GM12801 (cell line): ENCODE measurements around the gene CEP250.

Experiments
- TF ChIP-seq, protein P1 (sequence below): IDR thresholded peaks from one replicate; pipeline ENCODE4 v1.5.1; 2011; ENCODE audit warnings: control low read depth; ENCODE audit not compliant: insufficient read length; ENCODE audit errors: extremely low read depth

CEP250 gene

DNA sequence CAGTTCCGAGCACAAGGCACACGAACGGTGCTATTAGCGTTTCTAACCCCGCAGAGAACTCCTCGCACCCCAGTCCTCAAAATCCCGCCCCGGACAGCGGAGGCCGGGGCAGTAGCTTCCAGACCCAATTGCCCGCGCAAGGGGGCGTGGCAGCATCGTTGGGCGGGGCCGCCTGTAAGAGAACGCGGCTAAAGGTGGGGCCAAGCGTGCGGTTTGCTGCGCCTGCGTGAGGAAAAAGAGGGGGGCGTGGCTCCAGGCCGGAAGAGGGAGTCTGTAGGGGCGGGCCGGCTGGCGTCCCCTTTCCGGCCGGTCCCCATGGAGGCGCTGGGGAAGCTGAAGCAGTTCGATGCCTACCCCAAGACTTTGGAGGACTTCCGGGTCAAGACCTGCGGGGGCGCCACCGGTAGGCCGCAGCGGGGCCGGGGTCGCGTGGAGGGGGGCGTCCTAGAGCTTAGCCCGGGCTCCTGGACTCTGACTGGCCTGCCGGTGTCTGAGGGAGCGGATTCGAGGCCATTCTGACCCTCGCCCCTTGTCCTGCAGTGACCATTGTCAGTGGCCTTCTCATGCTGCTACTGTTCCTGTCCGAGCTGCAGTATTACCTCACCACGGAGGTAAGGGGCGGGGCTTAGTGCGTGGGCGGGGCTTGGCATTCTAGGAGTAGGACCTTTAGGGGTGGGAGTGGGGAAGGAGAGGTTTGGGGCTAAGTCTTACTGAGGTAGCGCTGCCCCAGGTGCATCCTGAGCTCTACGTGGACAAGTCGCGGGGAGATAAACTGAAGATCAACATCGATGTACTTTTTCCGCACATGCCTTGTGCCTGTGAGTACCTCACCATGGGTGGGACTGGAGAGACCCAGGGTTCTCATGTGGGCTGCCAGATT, 86.6 kb downstream of the CEP250 start, which contains the start of gene ERGIC3:
Gene ERGIC3 (plus strand): TSS at position 296 of the 880 bp plus-strand sequence. CDS start 20 bp downstream, at position 316.
- TF ChIP-seq, protein P1, sequence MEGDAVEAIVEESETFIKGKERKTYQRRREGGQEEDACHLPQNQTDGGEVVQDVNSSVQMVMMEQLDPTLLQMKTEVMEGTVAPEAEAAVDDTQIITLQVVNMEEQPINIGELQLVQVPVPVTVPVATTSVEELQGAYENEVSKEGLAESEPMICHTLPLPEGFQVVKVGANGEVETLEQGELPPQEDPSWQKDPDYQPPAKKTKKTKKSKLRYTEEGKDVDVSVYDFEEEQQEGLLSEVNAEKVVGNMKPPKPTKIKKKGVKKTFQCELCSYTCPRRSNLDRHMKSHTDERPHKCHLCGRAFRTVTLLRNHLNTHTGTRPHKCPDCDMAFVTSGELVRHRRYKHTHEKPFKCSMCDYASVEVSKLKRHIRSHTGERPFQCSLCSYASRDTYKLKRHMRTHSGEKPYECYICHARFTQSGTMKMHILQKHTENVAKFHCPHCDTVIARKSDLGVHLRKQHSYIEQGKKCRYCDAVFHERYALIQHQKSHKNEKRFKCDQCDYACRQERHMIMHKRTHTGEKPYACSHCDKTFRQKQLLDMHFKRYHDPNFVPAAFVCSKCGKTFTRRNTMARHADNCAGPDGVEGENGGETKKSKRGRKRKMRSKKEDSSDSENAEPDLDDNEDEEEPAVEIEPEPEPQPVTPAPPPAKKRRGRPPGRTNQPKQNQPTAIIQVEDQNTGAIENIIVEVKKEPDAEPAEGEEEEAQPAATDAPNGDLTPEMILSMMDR, result no peak

DNA sequence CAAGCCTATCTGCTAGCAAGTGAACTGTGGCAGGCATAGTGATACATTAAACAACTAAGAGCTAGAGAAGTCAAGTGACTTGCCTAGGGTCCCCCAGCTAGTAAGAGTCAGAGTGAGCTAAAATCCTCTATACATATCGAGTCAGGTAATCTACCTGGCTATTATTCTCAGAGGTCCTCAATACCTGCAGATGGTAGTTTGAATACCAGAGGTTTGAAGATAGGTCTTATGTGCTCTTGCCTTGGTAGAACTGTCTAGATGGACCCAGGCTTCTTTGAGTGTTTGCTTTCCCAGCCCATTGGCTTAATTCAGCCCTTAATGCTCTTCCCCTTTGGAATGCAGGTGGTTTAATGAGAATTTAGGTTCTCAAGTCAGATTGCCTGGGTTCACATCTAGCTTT, 87.6 kb downstream of the CEP250 start:
- TF ChIP-seq, protein P1, result no peak

DNA sequence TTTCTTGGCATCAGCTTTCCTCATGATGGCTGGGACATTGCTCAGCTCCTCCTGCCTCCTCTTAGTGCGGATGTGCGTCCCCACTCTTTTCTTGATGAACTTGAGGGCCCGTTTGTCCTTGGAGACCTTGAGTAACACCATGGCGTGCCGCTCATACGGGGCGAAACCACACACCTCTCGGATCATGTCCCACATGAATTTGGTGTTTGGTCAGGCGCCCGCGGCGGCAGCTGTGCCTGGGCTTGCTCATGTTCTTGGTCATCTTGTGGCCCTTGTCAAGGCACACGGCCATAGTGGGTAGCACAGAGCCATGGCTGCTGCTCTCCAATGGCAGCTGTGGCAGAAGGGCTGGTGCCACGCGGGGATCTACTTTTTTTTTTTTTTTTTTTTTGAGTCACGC, 89.0 kb downstream of the CEP250 start:
- TF ChIP-seq, protein P1, result no peak

GRCh38 chr20:35546127-35546526, 90.7 kb downstream of the CEP250 start:
- TF ChIP-seq, protein P1, result no peak

DNA sequence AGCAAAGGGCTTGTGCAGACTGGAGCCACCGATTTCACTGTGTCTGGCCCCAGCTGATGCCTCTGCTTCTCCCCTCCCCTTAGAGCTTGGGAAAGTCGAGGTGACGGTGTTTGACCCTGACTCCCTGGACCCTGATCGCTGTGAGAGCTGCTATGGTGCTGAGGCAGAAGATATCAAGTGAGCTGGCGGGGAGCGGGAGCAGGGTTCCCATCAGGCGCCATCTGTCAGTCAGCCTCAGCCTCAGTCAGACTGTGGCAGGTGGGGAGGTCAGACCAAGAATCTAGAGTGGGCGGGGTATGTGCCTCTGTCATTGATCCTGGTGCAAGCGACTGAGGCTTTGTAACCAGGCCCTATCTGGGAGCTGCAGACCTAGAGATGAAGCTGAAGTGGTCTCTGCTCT, 91.9 kb downstream of the CEP250 start:
- TF ChIP-seq, protein P1, result no peak

- TF ChIP-seq, protein P1, result no peak
These were observed 96.1 kb downstream of the CEP250 start for GRCh38 chr20:35551503-35551902.

GRCh38 chr20:35552914-35553313, 97.5 kb downstream of the CEP250 start:
- TF ChIP-seq, protein P1, result no peak
